NOMO-1 treated with DMSO at 0.1 percent for 48 hours (cell line): ENCODE results near the gene SLC6A13.

Experiments
- DNase-seq: peaks from one replicate; lab custom pipeline; 2025; ENCODE audit not compliant: unreplicated experiment; lab: John Stamatoyannopoulos, UW

Gene SLC6A13

GRCh38 chr12:234891-235415 lies 27.7 kb downstream of the SLC6A13 start:
- DNase-seq: no peak

- DNase-seq: no peak
These were observed 28.6 kb downstream of the SLC6A13 start for GRCh38 chr12:234019-234418.

- no peak for DNase-seq
These were observed 29.0 kb downstream of the SLC6A13 start for GRCh38 chr12:233615-233968.

GRCh38 chr12:232731-233614 lies 29.7 kb downstream of the SLC6A13 start:
- DNase-seq: peak; percentile 14

- DNase-seq: no peak
These were observed 31.5 kb downstream of the SLC6A13 start for GRCh38 chr12:230925-231671.

- DNase-seq: no peak
These were observed 33.0 kb downstream of the SLC6A13 start for GRCh38 chr12:229441-230191.

GRCh38 chr12:228846-229200 lies 33.8 kb downstream of the SLC6A13 start:
- no peak for DNase-seq

GRCh38 chr12:227923-228845 lies 34.5 kb downstream of the SLC6A13 start:
- DNase-seq: no peak

GRCh38 chr12:227286-227915 lies 35.2 kb downstream of the SLC6A13 start:
- no peak for DNase-seq

- no peak for DNase-seq
These were observed 36.2 kb downstream of the SLC6A13 start for GRCh38 chr12:226401-226800.

- no peak for DNase-seq
These were observed 37.6 kb downstream of the SLC6A13 start for GRCh38 chr12:225012-225411.

GRCh38 chr12:224330-224729 lies 38.3 kb downstream of the SLC6A13 start:
- DNase-seq: no peak

GRCh38 chr12:223841-224240 lies 38.8 kb downstream of the SLC6A13 start:
- DNase-seq: no peak

- DNase-seq: no peak
These were observed 40.9 kb downstream of the SLC6A13 start for GRCh38 chr12:221736-222135.

GRCh38 chr12:220946-221550 lies 41.6 kb downstream of the SLC6A13 start:
- no peak for DNase-seq

GRCh38 chr12:220491-220890 lies 42.1 kb downstream of the SLC6A13 start:
- no peak for DNase-seq

- peak; percentile 80 for DNase-seq
These were observed 42.7 kb downstream of the SLC6A13 start for GRCh38 chr12:219891-220352.

- no peak for DNase-seq
These were observed 43.7 kb downstream of the SLC6A13 start for GRCh38 chr12:218728-219590.
